ENCODE data around the gene ERP44. TPM values are rescaled to one million over a fixed set of nuclear protein-coding genes. Genes with fewer than 3 reads are reported as not detected.

ERP44 gene
- polyA plus RNA-seq, 1 of the 3 experiments (the other 2 are of a cell fraction): 10.0 TPM

- TF ChIP-seq PBX3 (IDR thresholded peaks at IDR 0.05): no peak
These were observed 136.0 kb downstream of the ERP44 start (continued) for GRCh38 chr9:99962680-99963261.

GRCh38 chr9:99955606-99956005 is 143.2 kb downstream of the ERP44 start:
- no peak overlapping the region for H3K4me3 ChIP-seq (ENCODE audit: low read depth in 2 of 2, low read length in 1 of 2)

GRCh38 chr9:99954819-99955218 is 144.0 kb downstream of the ERP44 start:
- Histone ChIP-seq H3F3A (replicated peaks; ENCODE audit: insufficient read depth) (no peaks in the 10 kb centered on the region), H3K9ac (no peak overlapping the region), H4K20me1 (ENCODE audit: insufficient read depth) (no peaks in the 10 kb centered on the region), H3K36me3 (replicated peaks in 1 of 2; ENCODE audit: control insufficient read depth in 1 of 2, insufficient read depth in 2 of 2, low read length in 1 of 2) (peaks cover 19 to 23% of the 10 kb centered on the region in 2 experiments), H2AFZ (ENCODE audit: low read depth) (no peak overlapping the region), H3K27ac (ENCODE audit: low read depth in 2 of 2, low read length in 1 of 2) (no peak overlapping the region), H3K9me3 (0 out of 2 replicates have a peak, but pooled peaks cover 5% of the 10 kb centered on the region), H3K4me3 (ENCODE audit: low read depth in 2 of 2, low read length in 1 of 2) (no peak overlapping the region), H3K79me2 (ENCODE audit: insufficient read depth) (no peaks in the 10 kb centered on the region), H3K9me2 (no peaks in the 10 kb centered on the region), H3K4me2 (no peak overlapping the region), H3K27me3 (ENCODE audit: insufficient read depth) (no peaks in the 10 kb centered on the region), H3K4me1 (ENCODE audit: control insufficient read depth in 1 of 2, insufficient read depth in 2 of 2, low read depth in 1 of 2, low read length in 1 of 2) (no peaks in the 10 kb centered on the region; a peak in 1 of 4 replicates)
- ChIA-PET POLR2A (no interaction called here), CTCF (no interaction called here)
- WGBS (ENCODE audit: low lambda C conversion rate): 80% methylated on average over 1 of the region's 1 CpG
- TF ChIP-seq YY1 (IDR thresholded peaks at IDR 0.05; ENCODE audit: low read depth): no peak
- TF ChIP-seq IRF3 (IDR thresholded peaks at IDR 0.05; ENCODE audit: low read depth, low read length): no peak
- TF ChIP-seq CTCF (IDR thresholded peaks at IDR 0.05): no peak
- no peak for TF ChIP-seq NFIC (IDR thresholded peaks at IDR 0.05; ENCODE audit: borderline replicate concordance)
- TF ChIP-seq MEF2A (IDR thresholded peaks at IDR 0.05; ENCODE audit: borderline replicate concordance, low read depth): no peak
- no peak for TF ChIP-seq FOXM1 (IDR thresholded peaks at IDR 0.05; ENCODE audit: low read depth)
- no peak for TF ChIP-seq ZBTB33 (IDR thresholded peaks at IDR 0.05; ENCODE audit: borderline replicate concordance, low read depth)
- TF ChIP-seq EP300 (IDR thresholded peaks at IDR 0.05; ENCODE audit: borderline replicate concordance in 1 of 2, low read depth in 1 of 2, low read length in 1 of 2): no peak
- no peak for TF ChIP-seq TCF12 (IDR thresholded peaks at IDR 0.05)
- no peak for TF ChIP-seq POLR2AphosphoS5 (IDR thresholded peaks at IDR 0.05; ENCODE audit: low read depth, low read length)
- TF ChIP-seq MAX (IDR thresholded peaks at IDR 0.05; ENCODE audit: low read depth): no peak
- no peak for TF ChIP-seq CHD2 (IDR thresholded peaks at IDR 0.05; ENCODE audit: low read length, partially characterized antibody)
- TF ChIP-seq TEAD4 (IDR thresholded peaks at IDR 0.05; ENCODE audit: borderline replicate concordance, insufficient read depth): no peak
- DNase-seq: no peak

More at GRCh38 chr9:99955606-99956005, 143.2 kb downstream of the ERP44 start:
- Histone ChIP-seq H3K9me2 (no peaks in the 10 kb centered on the region), H3K27ac (ENCODE audit: low read depth in 2 of 2, low read length in 1 of 2) (no peak overlapping the region), H3K79me2 (ENCODE audit: insufficient read depth) (no peaks in the 10 kb centered on the region), H3K9me3 (0 out of 2 replicates have a peak, but pooled peaks cover 5% of the 10 kb centered on the region), H4K20me1 (ENCODE audit: insufficient read depth) (no peaks in the 10 kb centered on the region), H3K4me2 (no peak overlapping the region), H3F3A (replicated peaks; ENCODE audit: insufficient read depth) (no peaks in the 10 kb centered on the region), H3K4me1 (ENCODE audit: control insufficient read depth in 1 of 2, insufficient read depth in 2 of 2, low read depth in 1 of 2, low read length in 1 of 2) (no peaks in the 10 kb centered on the region; a peak in 1 of 4 replicates), H2AFZ (ENCODE audit: low read depth) (no peak overlapping the region), H3K36me3 (replicated peaks in 1 of 2; ENCODE audit: control insufficient read depth in 1 of 2, insufficient read depth in 2 of 2, low read length in 1 of 2) (peaks cover 22 to 23% of the 10 kb centered on the region in 2 experiments), H3K27me3 (ENCODE audit: insufficient read depth) (no peaks in the 10 kb centered on the region), H3K9ac (no peak overlapping the region)
- ChIA-PET POLR2A (no interaction called here), CTCF (no interaction called here)
- no peak for TF ChIP-seq EZH2phosphoT487 (IDR thresholded peaks at IDR 0.05; ENCODE audit: borderline replicate concordance, low read depth)
- no peak for DNase-seq
- 86% methylated on average over 4 of the region's 4 CpGs for WGBS (ENCODE audit: low lambda C conversion rate)

Data from SK-N-SH (cell line).